GM12878 (cell line): ENCODE results near the gene KTN1. TPM values are rescaled to one million over a fixed set of nuclear protein-coding genes. Genes with fewer than 3 reads are reported as not detected.
A peak's percentile ranks its signal among the peaks of the same experiment; 100 is the strongest.

ENCODE experiments used
- ATAC-seq: fragments of 200-7000 bp; cut with Tn5 transposase; 3 replicates; pipeline ENCODE4 v1.9.1; 2020; ENCODE audit warnings: mild to moderate bottlenecking, moderate library complexity
- BruUV-seq: library from RNA; stranded (reverse); fragments of 400-500 nt; replicated peaks from 2 replicates; lab custom pipeline; 2021; lab: Mats Ljungman, UMichigan
- CTCF ChIA-PET: fragments of 300-600 bp; sonication (Branson Sonifier 250); formaldehyde crosslinking; extraction: SDS; loops from one replicate; lab custom pipeline; 2021; ENCODE audit warnings: inconsistent platforms; lab: Yijun Ruan, JAX
- POLR2A ChIA-PET: fragments of 350-600 bp; formaldehyde crosslinking; extraction: SDS; loops from one replicate; lab custom pipeline; 2021; ENCODE audit warnings: inconsistent platforms; lab: Charles Lee
- RAD21 ChIA-PET: fragments of 300-600 bp; sonication (Branson Sonifier 250); formaldehyde crosslinking; loops from one replicate; lab custom pipeline; 2023; ENCODE audit warnings: antibody characterized with exemption; ENCODE audit not compliant: unreplicated experiment; lab: Charles Lee
- SMC1A ChIA-PET: fragments of 300-600 bp; sonication (Branson Sonifier 250); formaldehyde crosslinking; loops from one replicate; lab custom pipeline; 2023; ENCODE audit not compliant: unreplicated experiment, uncharacterized antibody; lab: Charles Lee
- DNase-seq: peaks from one replicate; pipeline ENCODE4 v3.0.0-alpha.2; 2011; ENCODE audit warnings: low read depth, low spot score
- FAIRE-seq: peaks from 3 replicates; lab custom pipeline; 2011; peaks lifted over from hg19 to GRCh38; lab: Jason Lieb, UNC
- H2AFZ ChIP-seq: 2 replicates; pipeline ENCODE4 v1.6.0; 2011; ENCODE audit warnings: low read depth, low read length, control low read depth; ENCODE audit not compliant: control insufficient read depth
- H3K27ac ChIP-seq: 2 replicates; pipeline ENCODE4 v1.5.1; 2011; ENCODE audit warnings: control low read depth; ENCODE audit not compliant: control insufficient read depth, insufficient read depth
- H3K27me3 ChIP-seq, 2 experiments: replicated peaks in 1 of 2; 2 replicates each; pipeline versions ENCODE4 v1.6.0 to v1.6.1; 2011; ENCODE audit warnings: low read length in 1 of 2; ENCODE audit not compliant: control insufficient read depth in 2 of 2, insufficient read depth in 2 of 2
- H3K36me3 ChIP-seq, 2 experiments: 2 replicates each; pipeline ENCODE4 v1.5.1; 2011; ENCODE audit warnings: low read length in 1 of 2; ENCODE audit not compliant: control insufficient read depth in 2 of 2, insufficient read depth in 2 of 2
- H3K4me1 ChIP-seq: 2 replicates; pipeline ENCODE4 v1.6.1; 2011; ENCODE audit warnings: mild to moderate bottlenecking, low read length, moderate library complexity, mixed read lengths; ENCODE audit not compliant: control insufficient read depth, insufficient read depth
- H3K4me2 ChIP-seq: 2 replicates; pipeline ENCODE4 v1.6.0; 2011; ENCODE audit warnings: control low read depth; ENCODE audit not compliant: control insufficient read depth, insufficient read depth
- H3K4me3 ChIP-seq: fragments of 200-600 bp; sonication (generic); 2 replicates; pipeline ENCODE4 v1.5.1; 2016
- H3K79me2 ChIP-seq: 2 replicates; pipeline ENCODE4 v1.6.0; 2011; ENCODE audit warnings: low read length; ENCODE audit not compliant: control insufficient read depth, insufficient read depth
- H3K9ac ChIP-seq: 2 replicates; pipeline ENCODE4 v1.8.0; 2011; ENCODE audit warnings: low read length, control low read depth, mixed read lengths; ENCODE audit not compliant: control insufficient read depth, insufficient read depth
- H3K9me3 ChIP-seq: replicated peaks from 3 replicates; pipeline ENCODE4 v1.5.1; 2011; ENCODE audit warnings: mild to moderate bottlenecking, low read length; ENCODE audit not compliant: control insufficient read depth, insufficient read depth
- H4K20me1 ChIP-seq: 2 replicates; pipeline ENCODE4 v1.6.0; 2011; ENCODE audit not compliant: control insufficient read depth, insufficient read depth
- ASH2L ChIP-seq: fragments of 300-600, 200-600 bp; sonication (generic); IDR thresholded peaks from 2 replicates; pipeline ENCODE4 v1.6.1; 2017; ENCODE audit warnings: low read depth, mild to moderate bottlenecking, borderline replicate concordance
- BCL3 ChIP-seq: IDR thresholded peaks from 2 replicates; pipeline ENCODE4 v1.6.1; 2011; ENCODE audit warnings: borderline replicate concordance, low read depth, mild to moderate bottlenecking, moderate library complexity, low read length; ENCODE audit not compliant: insufficient read depth, poor library complexity, severe bottlenecking
- HDAC2 ChIP-seq: fragments of 200-600 bp; sonication (generic); IDR thresholded peaks from 2 replicates; pipeline ENCODE4 v1.6.1; 2017
- HDGF ChIP-seq: fragments of 450-650 bp; IDR thresholded peaks from 2 replicates; pipeline ENCODE4 v1.6.1; 2016; ENCODE audit warnings: antibody characterized with exemption
- HSF1 ChIP-seq: fragments of 150-350 bp; IDR thresholded peaks from 2 replicates; pipeline ENCODE4 v1.6.1; 2014; ENCODE audit warnings: mild to moderate bottlenecking, low read depth, low read length
- MTA3 ChIP-seq: IDR thresholded peaks from 2 replicates; pipeline ENCODE4 v1.6.1; 2012; ENCODE audit warnings: low read length, inconsistent platforms, borderline replicate concordance
- NKRF ChIP-seq: fragments of 450-650 bp; conservative IDR thresholded peaks from 2 replicates; pipeline ENCODE4 v1.6.1; 2017; ENCODE audit warnings: mild to moderate bottlenecking, moderate library complexity
- PRDM15 ChIP-seq: fragments of 450-650 bp; formaldehyde crosslinking; IDR thresholded peaks from 2 replicates; pipeline ENCODE4 v1.4.0; 2020; ENCODE audit warnings: mild to moderate bottlenecking, moderate library complexity
- SIN3A ChIP-seq: IDR thresholded peaks from 2 replicates; pipeline ENCODE4 v1.6.1; 2012; ENCODE audit warnings: low read depth, low read length, improper control_type of control experiment
- SPI1 ChIP-seq: IDR thresholded peaks from 2 replicates; pipeline ENCODE4 v1.6.1; 2011; ENCODE audit warnings: low read depth, mild to moderate bottlenecking, low read length, moderate library complexity, borderline replicate concordance; ENCODE audit not compliant: insufficient read depth
- YY1 ChIP-seq: IDR thresholded peaks from 2 replicates; pipeline ENCODE4 v1.6.1; 2011; ENCODE audit warnings: low read depth, mild to moderate bottlenecking, low read length
- ZNF207 ChIP-seq: fragments of 450-650 bp; IDR thresholded peaks from 2 replicates; pipeline ENCODE4 v1.6.1; 2014; ENCODE audit warnings: antibody characterized with exemption, mild to moderate bottlenecking, borderline replicate concordance
- WGBS: methylation state at CpG from one replicate; pipeline ENCODE4 v1.1.6; 2016; ENCODE audit warnings: low lambda C conversion rate; ENCODE audit not compliant: insufficient replicate concordance, insufficient coverage; ENCODE audit errors: missing lambda C conversion rate; 5-methylcytosine and 5-hydroxymethylcytosine counted together
- in situ Hi-C: fragments of 300-500 bp; cut with MboI; formaldehyde crosslinking; loops from 9 replicates; pipeline ENCODE4 v1.14.3; 2018; ENCODE audit warnings: mixed read lengths
- intact Hi-C: fragments of 100-400 bp; cut with micrococcal nuclease; formaldehyde crosslinking; loops from one replicate; pipeline ENCODE4 v1.14.2; 2022; ENCODE audit not compliant: unreplicated experiment
- polyA plus RNA-seq, 11 experiments: library from polyadenylated mRNA; depleted of rRNA in 4 of 11; unstranded in 6 of 11; stranded (reverse) in 5 of 11; fragments of >200 nt; fragmentation: Nextera tagmentation in 4 of 11; fragmentation: Illumina TruSeq in 1 of 11; extraction: Ambion mirVana in 4 of 11; extraction: Trizol in 1 of 11; gene quantifications; 1 replicate in 1 of 11; 2 replicates in 10 of 11; pipeline versions ENCODE4 v1.2.1 to v1.2.3, GENCODE V29; 2011 to 2016; ENCODE audit warnings: inconsistent platforms in 2 of 11, missing spikeins in 2 of 11, low read depth in 1 of 11
- total RNA-seq, 4 experiments: library from RNA; depleted of rRNA in 3 of 4; stranded (reverse); fragments of >200 nt in 3 of 4; fragmentation: Illumina TruSeq in 1 of 4; extraction: Trizol in 1 of 4; gene quantifications; 2 replicates each; pipeline versions ENCODE4 v1.2.1 to v1.2.3, GENCODE V29; 2013 to 2021

Gene KTN1
- total and polyA plus RNA-seq, 10 of the 15 experiments (the other 5 are each of a cell fraction or from before 2014, with no cell fraction given), result 50.6 to 154 (median 84.2) TPM

- Histone ChIP-seq H3K79me2 (peaks cover 39% of the 10 kb centered on the region), H3K27me3 (no peaks in the 10 kb centered on the region), H3K9ac (no peak overlapping the region), H3K4me3 (peak overlapping the region; percentile 86; the same call in 1 of the 2 replicates), H4K20me1 (no peaks in the 10 kb centered on the region), H2AFZ (no peak overlapping the region), H3K27ac (no peak overlapping the region), H3K4me1 (peaks cover 8% of the 10 kb centered on the region), H3K4me2 (no peak overlapping the region; the same call in 1 of the 2 replicates), H3K9me3 (no peaks in the 10 kb centered on the region), H3K36me3 (no peaks in the 10 kb centered on the region)
- SMC1A ChIA-PET, result interaction anchor here (1.4 to 3.9 kb wide), 4 partner anchors 22 to 132 kb away, joined by 3 to 13 read pairs (median 5); no protein-coding TSS in a partner anchor
- no peak for DNase-seq
- intact Hi-C loops, result loop anchor here (2.0 kb wide), 2 partner anchors 32 to 120 kb away; no protein-coding TSS in a partner anchor
- BruUV-seq, result no TSS peak
- POLR2A ChIA-PET, result interaction anchor here (0.6 to 1.6 kb wide), 3 partner anchors 22 to 130 kb away, joined by 4 to 7 read pairs (median 6); no protein-coding TSS in a partner anchor
- FAIRE-seq, result no peak
- CTCF ChIA-PET, result interaction anchor here (0.9 to 1.4 kb wide), 2 partner anchors 9 to 31 kb away, joined by 3 to 4 read pairs; no protein-coding TSS in a partner anchor
- WGBS, result 96% methylated on average over 8 of the region's 8 CpGs
- ATAC-seq, result no peak
- in situ Hi-C loops, result no loop called here
- RAD21 ChIA-PET, result interaction anchor here (1.0 to 1.9 kb wide), 4 partner anchors 9 to 132 kb away, joined by 3 to 5 read pairs (median 3); no protein-coding TSS in a partner anchor
- TF ChIP-seq HSF1 (no peak), SIN3A (no peak), ZNF207 (no peak), BCL3 (no peak), HDAC2 (no peak), PRDM15 (CRISPR knock-in tag) (no peak), NKRF (no peak), SPI1 (no peak), YY1 (no peak), HDGF (no peak), ASH2L (no peak), MTA3 (no peak)
Observed at GRCh38 chr14:55578511-55578910, 1.5 kb upstream of the KTN1 start.
